Activated naive CD4-positive, alpha-beta T cell (primary cell): Measurements from ENCODE around the gene PRPSAP2.
A peak's percentile ranks its signal among the peaks of the same experiment; 100 is the strongest.
"Not testable (repeated sequence)": the region's sequence is repeated elsewhere in the genome, so short reads cannot be mapped to it uniquely, and the experiment has no call there.

ENCODE experiments used
- DNase-seq, 4 experiments: peaks; one replicate each; lab custom pipeline; 2025; lab: John Stamatoyannopoulos, UW

PRPSAP2 gene

GRCh38 chr17:18857864-18858566, at the start of gene PRPSAP2:
PRPSAP2 (plus strand) TSS chr17:18858131; CDS start chr17:18865834, 7,703 bp downstream.
- peak; percentile 79 to 95 (median 87) for DNase-seq

GRCh38 chr17:18815924-18816323, 42.0 kb upstream of the PRPSAP2 start:
- DNase-seq: not testable (repeated sequence)

- not testable (repeated sequence) for DNase-seq
These were observed 41.2 kb upstream of the PRPSAP2 start for GRCh38 chr17:18816489-18817371.

GRCh38 chr17:18821430-18821829, 36.5 kb upstream of the PRPSAP2 start:
- DNase-seq: not testable (repeated sequence)

GRCh38 chr17:18827613-18828012, 30.3 kb upstream of the PRPSAP2 start:
- not testable (repeated sequence) for DNase-seq

- DNase-seq: no peak
These were observed 9.4 kb upstream of the PRPSAP2 start for GRCh38 chr17:18848501-18848900.

GRCh38 chr17:18850679-18851078, 7.3 kb upstream of the PRPSAP2 start:
- DNase-seq: no peak

GRCh38 chr17:18851201-18851600, 6.7 kb upstream of the PRPSAP2 start:
- no peak for DNase-seq

- no peak for DNase-seq
These were observed 3.0 kb upstream of the PRPSAP2 start for GRCh38 chr17:18854956-18855355.

- peak; percentile 45 to 77 (median 66) for DNase-seq
These were observed 1.9 kb upstream of the PRPSAP2 start for GRCh38 chr17:18855831-18856569.

- no peak for DNase-seq
These were observed 1.4 kb upstream of the PRPSAP2 start for GRCh38 chr17:18856570-18856915.

- no peak for DNase-seq
These were observed 775 bp downstream of the PRPSAP2 start for GRCh38 chr17:18858567-18859245.

- DNase-seq: no peak
These were observed 1.3 kb downstream of the PRPSAP2 start for GRCh38 chr17:18859256-18859655.

GRCh38 chr17:18860161-18860972, 2.4 kb downstream of the PRPSAP2 start:
- no peak for DNase-seq

GRCh38 chr17:18862011-18862410, 4.1 kb downstream of the PRPSAP2 start:
- DNase-seq: no peak

GRCh38 chr17:18864996-18865395, 7.1 kb downstream of the PRPSAP2 start:
- DNase-seq: not testable (repeated sequence)

GRCh38 chr17:18866866-18867813, 9.2 kb downstream of the PRPSAP2 start:
- no peak for DNase-seq

GRCh38 chr17:18877104-18877645, 19.2 kb downstream of the PRPSAP2 start:
- no peak for DNase-seq

GRCh38 chr17:18888766-18889290, 30.9 kb downstream of the PRPSAP2 start:
- no peak for DNase-seq
